ENCODE measurements around the gene ADGRG1.
"Not testable (repeated sequence)": the region's sequence is repeated elsewhere in the genome, so short reads cannot be mapped to it uniquely, and the experiment has no call there.

The ADGRG1 gene

GRCh38 chr16:57628008-57628781 lies at the start of gene ADGRG1:
Gene ADGRG1 (plus strand): TSS chr16:57628630. CDS start chr16:57650288, 21,658 bp downstream.
- peak; percentile 83 for DNase-seq

GRCh38 chr16:57579361-57579665 lies 49.1 kb upstream of the ADGRG1 start:
- DNase-seq: no peak

GRCh38 chr16:57585051-57585687 lies 43.3 kb upstream of the ADGRG1 start:
- no peak for DNase-seq

GRCh38 chr16:57588831-57589230 lies 39.6 kb upstream of the ADGRG1 start:
- no peak for DNase-seq

GRCh38 chr16:57589374-57589773 lies 39.1 kb upstream of the ADGRG1 start:
- DNase-seq: no peak

- DNase-seq: no peak
Measured at GRCh38 chr16:57590654-57591085, 37.8 kb upstream of the ADGRG1 start.

GRCh38 chr16:57591086-57591869 lies 37.2 kb upstream of the ADGRG1 start:
- DNase-seq: peak; percentile 69

GRCh38 chr16:57591870-57592485 lies 36.5 kb upstream of the ADGRG1 start:
- no peak for DNase-seq

GRCh38 chr16:57592591-57593003 lies 35.8 kb upstream of the ADGRG1 start:
- DNase-seq: no peak

- DNase-seq: no peak
Measured at GRCh38 chr16:57593021-57593420, 35.4 kb upstream of the ADGRG1 start.

GRCh38 chr16:57593990-57594389 lies 34.4 kb upstream of the ADGRG1 start:
- DNase-seq: no peak

GRCh38 chr16:57594531-57595031 lies 33.8 kb upstream of the ADGRG1 start:
- DNase-seq: no peak

- DNase-seq: not testable (repeated sequence)
Measured at GRCh38 chr16:57596234-57596633, 32.2 kb upstream of the ADGRG1 start.

GRCh38 chr16:57598437-57598836 lies 30.0 kb upstream of the ADGRG1 start:
- DNase-seq: no peak

GRCh38 chr16:57600048-57600835 lies 28.2 kb upstream of the ADGRG1 start:
- peak; percentile 15 for DNase-seq

- no peak for DNase-seq
Measured at GRCh38 chr16:57600952-57601580, 27.4 kb upstream of the ADGRG1 start.

- DNase-seq: no peak
Measured at GRCh38 chr16:57601801-57602478, 26.5 kb upstream of the ADGRG1 start.

GRCh38 chr16:57603115-57604024 lies 25.1 kb upstream of the ADGRG1 start:
- DNase-seq: no peak

- no peak for DNase-seq
Measured at GRCh38 chr16:57604177-57604576, 24.3 kb upstream of the ADGRG1 start.
